ENCODE measurements around the gene ME2. TPM values are rescaled to one million over a fixed set of nuclear protein-coding genes. Genes with fewer than 3 reads are reported as not detected.

ME2 gene
- total RNA-seq, 1 donor from 2014 or later = 115 TPM

Other genes starting within 250 kb of the ME2 start
- not detected in 2 replicates for gene MRO, start 59.1 kb upstream of the ME2 start, total RNA-seq
- 6.7 and 6.8 TPM in 2 replicates for gene ELAC1, start 88.9 kb downstream of the ME2 start, total RNA-seq
- 73.0 and 77.1 TPM in 2 replicates for gene SMAD4, start 151.1 kb downstream of the ME2 start, total RNA-seq

Measured in activated T-helper 2 cell treated with anti-CD3 and anti-CD28 coated beads, Interferon-gamma antibody, Interleukin-2, Interleukin-4, amounts not matched to agents 10 μg/mL and 5 μg/mL and 100 μg/mL, durations not matched to agents 14 hours and 24 hours and 36 hours (primary cell).